Neural crest cell (in vitro differentiated cells): ENCODE results near the gene NDC1. TPM values are rescaled to one million over a fixed set of nuclear protein-coding genes. Genes with fewer than 3 reads are reported as not detected.

Source experiments
- DNase-seq: peaks from one replicate; pipeline ENCODE4 v3.0.0; 2021; ENCODE audit warnings: low read depth, mixed read lengths, low spot score
- H3K27ac Mint-ChIP-seq: one replicate; pipeline ENCODE4 v1.8.0; 2021; ENCODE audit warnings: mild to moderate bottlenecking, mixed read lengths; ENCODE audit not compliant: unreplicated experiment
- H3K27me3 Mint-ChIP-seq: 2 replicates; pipeline ENCODE4 v1.8.0; 2021; ENCODE audit warnings: low read depth, mild to moderate bottlenecking, mixed read lengths
- H3K36me3 Mint-ChIP-seq: 2 replicates; pipeline ENCODE4 v1.8.0; 2021; ENCODE audit warnings: low read depth, mild to moderate bottlenecking, mixed read lengths
- H3K4me1 Mint-ChIP-seq: 2 replicates; pipeline ENCODE4 v1.8.0; 2021; ENCODE audit warnings: mixed read lengths
- H3K4me3 Mint-ChIP-seq: one replicate; pipeline ENCODE4 v1.8.0; 2021; ENCODE audit warnings: mild to moderate bottlenecking, mixed read lengths
- H3K9me3 Mint-ChIP-seq: 2 replicates; pipeline ENCODE4 v1.8.0; 2021; ENCODE audit warnings: mixed read lengths
- total RNA-seq: library from RNA; stranded (reverse); gene quantifications from 2 replicates; pipeline ENCODE4 v1.2.1, GENCODE V29; 2021
- TF ChIP-seq, protein P1 (sequence below): fragments of 200-600 bp; sonication (generic); conservative IDR thresholded peaks from 2 replicates; pipeline ENCODE4 v1.5.0; 2021; ENCODE audit warnings: antibody characterized with exemption, mild to moderate bottlenecking

Gene NDC1
- total RNA-seq, 1 donor from 2014 or later: 47.3 TPM

DNA sequence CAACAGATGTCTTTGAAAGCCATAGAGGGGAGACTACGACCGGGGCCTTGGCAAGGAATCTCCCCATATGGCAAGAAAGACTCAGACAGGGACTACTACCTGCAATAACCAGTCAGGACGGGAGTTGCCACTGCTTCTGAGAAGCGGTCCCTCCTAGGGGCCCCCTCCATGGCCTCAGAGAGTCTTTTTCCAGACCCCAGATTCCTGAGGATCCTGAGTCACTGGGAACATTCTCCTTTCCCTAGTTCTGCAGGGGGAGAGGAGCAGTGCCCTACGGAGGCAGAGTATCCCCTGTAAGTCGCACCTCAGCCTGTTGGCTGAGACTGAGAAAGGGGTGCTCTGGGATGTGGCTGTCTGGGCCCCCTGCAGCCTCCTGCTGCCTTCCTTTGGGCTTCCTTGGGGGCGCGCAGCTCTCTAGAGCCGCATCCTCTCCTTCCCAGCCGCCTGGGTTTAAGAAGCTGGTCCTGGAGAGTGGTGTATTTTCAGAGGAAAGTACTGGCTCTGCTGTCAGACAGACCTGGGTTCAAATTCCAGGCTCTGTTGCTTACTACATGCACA lies 107.0 kb downstream of the NDC1 start:
- TF ChIP-seq, protein P1, sequence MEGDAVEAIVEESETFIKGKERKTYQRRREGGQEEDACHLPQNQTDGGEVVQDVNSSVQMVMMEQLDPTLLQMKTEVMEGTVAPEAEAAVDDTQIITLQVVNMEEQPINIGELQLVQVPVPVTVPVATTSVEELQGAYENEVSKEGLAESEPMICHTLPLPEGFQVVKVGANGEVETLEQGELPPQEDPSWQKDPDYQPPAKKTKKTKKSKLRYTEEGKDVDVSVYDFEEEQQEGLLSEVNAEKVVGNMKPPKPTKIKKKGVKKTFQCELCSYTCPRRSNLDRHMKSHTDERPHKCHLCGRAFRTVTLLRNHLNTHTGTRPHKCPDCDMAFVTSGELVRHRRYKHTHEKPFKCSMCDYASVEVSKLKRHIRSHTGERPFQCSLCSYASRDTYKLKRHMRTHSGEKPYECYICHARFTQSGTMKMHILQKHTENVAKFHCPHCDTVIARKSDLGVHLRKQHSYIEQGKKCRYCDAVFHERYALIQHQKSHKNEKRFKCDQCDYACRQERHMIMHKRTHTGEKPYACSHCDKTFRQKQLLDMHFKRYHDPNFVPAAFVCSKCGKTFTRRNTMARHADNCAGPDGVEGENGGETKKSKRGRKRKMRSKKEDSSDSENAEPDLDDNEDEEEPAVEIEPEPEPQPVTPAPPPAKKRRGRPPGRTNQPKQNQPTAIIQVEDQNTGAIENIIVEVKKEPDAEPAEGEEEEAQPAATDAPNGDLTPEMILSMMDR: no peak
- Mint-ChIP-seq H3K4me3 (no peak overlapping the region), H3K4me1 (no peaks in the 10 kb centered on the region), H3K27ac (no peak overlapping the region), H3K27me3 (peaks cover 51% of the 10 kb centered on the region), H3K9me3 (no peaks in the 10 kb centered on the region), H3K36me3 (no peaks in the 10 kb centered on the region)
- no peak for DNase-seq

DNA sequence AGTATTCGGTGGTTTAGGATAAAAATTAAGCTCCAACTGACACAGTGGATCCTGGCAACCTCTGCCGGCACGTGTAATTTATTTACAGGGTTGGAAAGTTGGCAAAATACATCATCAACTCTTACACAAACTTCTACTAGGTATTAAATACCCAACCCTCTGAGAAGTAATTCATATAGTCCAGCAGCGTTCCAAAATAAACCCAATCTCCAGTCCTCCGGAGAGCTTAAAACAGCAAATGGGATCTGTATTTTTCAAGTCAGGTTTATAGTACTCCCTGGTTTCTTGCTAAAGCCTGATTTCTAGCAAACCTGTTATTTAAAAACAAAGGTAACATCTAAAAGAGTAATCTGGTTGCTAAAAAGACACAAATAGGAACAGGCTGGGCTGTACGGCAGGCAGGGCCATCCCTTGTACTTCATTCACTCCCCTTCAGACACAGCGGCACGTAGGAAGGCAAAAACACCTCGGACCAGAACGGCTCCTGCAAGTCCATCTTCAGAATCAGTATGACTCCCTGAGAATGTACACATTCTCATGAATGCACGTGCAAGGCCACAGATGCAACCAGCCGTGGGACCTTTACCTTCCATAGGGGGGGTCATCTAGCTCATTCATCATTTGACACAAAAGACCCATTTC lies 107.8 kb downstream of the NDC1 start:
- H3K4me3 Mint-ChIP-seq: no peak overlapping the region
- no peak for DNase-seq
- no peaks in the 10 kb centered on the region for H3K9me3 Mint-ChIP-seq
- no peaks in the 10 kb centered on the region for H3K36me3 Mint-ChIP-seq
- TF ChIP-seq, protein P1: no peak
- H3K27me3 Mint-ChIP-seq: peaks cover 43% of the 10 kb centered on the region
- peak overlapping the region; percentile 46 for H3K27ac Mint-ChIP-seq
- no peaks in the 10 kb centered on the region for H3K4me1 Mint-ChIP-seq

DNA sequence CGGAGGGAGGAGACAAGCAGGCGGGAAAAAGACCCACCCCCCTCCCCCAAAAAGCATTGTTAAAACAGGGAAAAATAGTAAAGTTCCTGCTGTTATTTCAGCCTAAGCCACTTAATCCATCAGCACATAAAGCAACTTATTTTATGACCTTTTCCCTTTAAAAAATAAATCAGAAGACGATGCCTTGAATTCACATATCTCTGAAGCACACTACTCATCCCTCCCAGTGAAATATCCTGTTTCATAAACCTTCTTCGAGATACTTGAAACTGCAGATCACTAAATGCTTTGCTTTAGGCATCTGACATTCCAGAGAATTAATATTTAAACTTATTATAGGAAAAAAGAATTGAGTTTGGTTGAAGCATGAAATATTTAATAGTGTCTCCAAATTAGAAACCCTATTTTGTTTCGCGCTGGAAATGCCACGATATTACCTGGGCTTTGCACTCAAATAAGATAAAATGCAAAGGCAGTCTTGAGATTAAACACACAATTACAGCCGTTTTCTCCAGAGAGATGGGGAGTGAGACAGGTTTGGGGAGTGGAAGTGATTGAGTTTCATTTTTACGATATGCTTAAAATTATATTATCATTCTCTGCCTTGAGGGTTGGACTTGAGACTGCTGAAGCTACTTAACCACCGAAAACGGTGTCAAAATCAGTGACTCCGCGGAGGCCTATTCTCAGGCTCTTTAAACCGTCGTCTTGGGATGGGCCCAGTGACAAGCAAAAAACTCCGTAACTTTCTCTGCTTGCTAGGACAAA lies 108.5 kb downstream of the NDC1 start:
- Mint-ChIP-seq H3K9me3 (no peaks in the 10 kb centered on the region), H3K4me1 (no peaks in the 10 kb centered on the region), H3K27me3 (peaks cover 42% of the 10 kb centered on the region), H3K4me3 (no peak overlapping the region), H3K27ac (no peak overlapping the region), H3K36me3 (no peaks in the 10 kb centered on the region)
- no peak for DNase-seq
- TF ChIP-seq, protein P1: no peak

DNA sequence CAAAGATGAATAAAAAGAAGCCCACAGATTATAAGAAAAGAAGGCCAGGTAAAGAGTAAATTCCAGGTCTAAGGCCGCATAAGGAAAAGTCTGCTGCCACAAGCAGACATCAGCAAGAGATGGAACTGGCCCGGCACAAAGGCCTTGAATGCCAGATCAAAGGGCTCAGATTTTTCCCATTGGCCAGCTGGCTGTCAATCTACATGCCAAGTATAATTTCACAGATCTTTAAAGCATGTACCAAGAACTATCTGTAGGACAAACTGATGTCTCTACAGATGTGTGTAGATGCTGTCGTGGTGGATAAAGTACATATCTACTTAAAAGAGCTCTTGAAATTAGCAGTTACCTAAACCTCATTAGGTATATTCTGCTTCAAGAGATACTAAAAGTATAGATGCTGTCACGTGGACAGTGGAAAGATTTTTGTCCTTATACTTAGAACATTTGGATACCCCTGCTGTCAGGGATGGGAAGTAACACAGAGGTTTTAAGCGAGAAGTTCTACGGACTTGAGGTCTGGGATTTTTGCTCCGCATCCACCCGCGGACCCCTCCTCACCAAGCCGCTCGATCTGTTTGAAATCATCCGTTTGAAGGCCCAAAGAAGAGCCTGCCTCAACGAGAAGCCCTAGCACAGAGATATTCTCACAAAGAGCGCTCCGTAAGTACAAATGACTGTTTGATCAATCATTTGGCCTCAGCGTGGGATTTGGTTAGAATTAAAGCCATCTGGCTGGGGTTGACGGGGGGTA lies 109.2 kb downstream of the NDC1 start:
- Mint-ChIP-seq H3K4me1 (no peaks in the 10 kb centered on the region), H3K27me3 (peaks cover 38% of the 10 kb centered on the region), H3K36me3 (no peaks in the 10 kb centered on the region), H3K4me3 (no peak overlapping the region), H3K9me3 (no peaks in the 10 kb centered on the region), H3K27ac (no peak overlapping the region)
- DNase-seq: no peak
- TF ChIP-seq, protein P1: no peak

DNA sequence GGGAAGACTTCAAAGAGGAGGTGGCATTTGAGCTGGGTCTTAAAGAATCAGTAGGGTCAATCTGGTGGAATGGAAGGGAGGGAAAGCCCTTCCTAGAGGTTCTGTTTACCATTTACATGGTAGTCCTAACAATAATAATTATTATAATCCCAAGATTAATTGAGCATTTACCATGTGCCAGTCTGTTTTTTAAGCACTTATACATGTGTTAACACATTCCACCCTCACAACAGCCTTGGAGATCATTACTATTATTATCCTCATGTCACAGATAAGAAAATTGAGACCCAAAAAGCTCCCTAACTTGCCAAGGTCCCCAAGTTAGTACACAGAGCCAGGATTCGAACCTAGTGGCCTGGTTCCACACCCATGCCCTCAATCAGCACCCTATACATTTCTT lies 109.9 kb downstream of the NDC1 start:
- no peak for DNase-seq
- H3K4me3 Mint-ChIP-seq: no peak overlapping the region
- H3K27ac Mint-ChIP-seq: no peak overlapping the region
- no peaks in the 10 kb centered on the region for H3K4me1 Mint-ChIP-seq
- peaks cover 31% of the 10 kb centered on the region for H3K27me3 Mint-ChIP-seq
- H3K9me3 Mint-ChIP-seq: no peaks in the 10 kb centered on the region
- H3K36me3 Mint-ChIP-seq: no peaks in the 10 kb centered on the region
- TF ChIP-seq, protein P1: no peak
